Body of pancreas (tissue), 4 donors: ENCODE measurements around the gene CTIF.

ENCODE experiments used
- CTCF ChIP-seq, 7 experiments: fragments of 450-650 bp in 4 of 7; fragments of 200-600 bp in 3 of 7; sonication (generic) in 3 of 7; IDR thresholded peaks; one replicate each; pipeline ENCODE4 v1.5.1; 2016 to 2019; ENCODE audit warnings: antibody characterized with exemption in 7 of 7
- POLR2A ChIP-seq, 3 donors: fragments of 450-650 bp; IDR thresholded peaks; one replicate each; pipeline ENCODE4 v1.6.1; 2016; ENCODE audit warnings: antibody characterized with exemption in 3 of 3, mild to moderate bottlenecking in 2 of 3

- no peak for TF ChIP-seq CTCF (IDR thresholded peaks at IDR 0.05)
- no peak for TF ChIP-seq POLR2A (IDR thresholded peaks at IDR 0.05)
Observed at GRCh38 chr18:48575301-48575657, 36.4 kb downstream of the CTIF start.
